ENCODE data around the gene KLHL36. TPM values are rescaled to one million over a fixed set of nuclear protein-coding genes. Genes with fewer than 3 reads are reported as not detected.
"Not testable (repeated sequence)": the region's sequence is repeated elsewhere in the genome, so short reads cannot be mapped to it uniquely, and the experiment has no call there.

The KLHL36 gene
- total RNA-seq, 1 donor from 2014 or later, result 36.9 TPM

- Mint-ChIP-seq H3K4me3 (no peak overlapping the region), H3K4me1 (peaks cover 16% of the 10 kb centered on the region), H3K27me3 (peaks cover 31% of the 10 kb centered on the region), H3K9me3 (no peaks in the 10 kb centered on the region), H3K27ac (no peak overlapping the region), H3K36me3 (ENCODE audit: low read depth) (no peaks in the 10 kb centered on the region)
- intact Hi-C loops (cut with micrococcal nuclease), result no loop called here
- DNase-seq, result no peak
Observed at GRCh38 chr16:84625556-84625955, 22.8 kb upstream of the KLHL36 start.

- Mint-ChIP-seq H3K4me3 (no peak overlapping the region), H3K27ac (no peak overlapping the region), H3K36me3 (ENCODE audit: low read depth) (no peaks in the 10 kb centered on the region), H3K9me3 (no peaks in the 10 kb centered on the region), H3K27me3 (peaks cover 39% of the 10 kb centered on the region), H3K4me1 (peaks cover 25% of the 10 kb centered on the region)
- intact Hi-C loops (cut with micrococcal nuclease), result no loop called here
- no peak for DNase-seq
Observed at GRCh38 chr16:84628226-84628731, 20.0 kb upstream of the KLHL36 start.

- Mint-ChIP-seq H3K4me1 (peaks cover 25% of the 10 kb centered on the region), H3K27ac (no peak overlapping the region), H3K4me3 (no peak overlapping the region), H3K27me3 (peaks cover 36% of the 10 kb centered on the region), H3K9me3 (no peaks in the 10 kb centered on the region), H3K36me3 (ENCODE audit: low read depth) (no peaks in the 10 kb centered on the region)
- DNase-seq, result peak; percentile 68
- intact Hi-C loops (cut with micrococcal nuclease), result no loop called here
Observed at GRCh38 chr16:84629580-84629979, 18.7 kb upstream of the KLHL36 start.

- Mint-ChIP-seq H3K27me3 (peaks cover 39% of the 10 kb centered on the region), H3K27ac (no peak overlapping the region)
Observed at GRCh38 chr16:84630009-84630408, 18.3 kb upstream of the KLHL36 start.

GRCh38 chr16:84630446-84631152 is 17.7 kb upstream of the KLHL36 start:
- Mint-ChIP-seq H3K4me3 (peak overlapping the region; percentile 24), H3K9me3 (no peaks in the 10 kb centered on the region), H3K27ac (peak overlapping the region; percentile 56), H3K36me3 (ENCODE audit: low read depth) (no peaks in the 10 kb centered on the region), H3K27me3 (peaks cover 41% of the 10 kb centered on the region), H3K4me1 (peaks cover 25% of the 10 kb centered on the region)
- intact Hi-C loops (cut with micrococcal nuclease), result no loop called here
- no peak for DNase-seq

More at GRCh38 chr16:84630009-84630408, 18.3 kb upstream of the KLHL36 start:
- Mint-ChIP-seq H3K36me3 (ENCODE audit: low read depth) (no peaks in the 10 kb centered on the region), H3K4me1 (peaks cover 25% of the 10 kb centered on the region), H3K4me3 (no peak overlapping the region), H3K9me3 (no peaks in the 10 kb centered on the region)
- intact Hi-C loops (cut with micrococcal nuclease), result no loop called here
- no peak for DNase-seq

- H3K27ac Mint-ChIP-seq, result peak overlapping the region; percentile 56
- intact Hi-C loops (cut with micrococcal nuclease), result no loop called here
- peak overlapping the region; percentile 24 for H3K4me3 Mint-ChIP-seq
- H3K9me3 Mint-ChIP-seq, result no peaks in the 10 kb centered on the region
- H3K27me3 Mint-ChIP-seq, result peaks cover 44% of the 10 kb centered on the region
- peak; percentile 66 for DNase-seq
- no peaks in the 10 kb centered on the region for H3K36me3 Mint-ChIP-seq (ENCODE audit: low read depth)
- H3K4me1 Mint-ChIP-seq, result peaks cover 25% of the 10 kb centered on the region
Observed at GRCh38 chr16:84631153-84631466, 17.2 kb upstream of the KLHL36 start.

- no peak for DNase-seq
- Mint-ChIP-seq H3K4me3 (peak overlapping the region; percentile 13), H3K4me1 (peaks cover 25% of the 10 kb centered on the region), H3K27me3 (peaks cover 41% of the 10 kb centered on the region), H3K9me3 (no peaks in the 10 kb centered on the region), H3K36me3 (ENCODE audit: low read depth) (no peaks in the 10 kb centered on the region), H3K27ac (no peak overlapping the region)
- intact Hi-C loops (cut with micrococcal nuclease), result no loop called here
Observed at GRCh38 chr16:84631886-84632285, 16.4 kb upstream of the KLHL36 start.

- H3K9me3 Mint-ChIP-seq; H3K4me3 Mint-ChIP-seq; intact Hi-C loops (cut with micrococcal nuclease); H3K36me3 Mint-ChIP-seq (ENCODE audit: low read depth); H3K27ac Mint-ChIP-seq; DNase-seq: not testable (repeated sequence)
- Mint-ChIP-seq H3K4me1 (peaks cover 30% of the 10 kb centered on the region), H3K27me3 (peaks cover 37% of the 10 kb centered on the region)
Observed at GRCh38 chr16:84632862-84633261, 15.4 kb upstream of the KLHL36 start.

- DNase-seq, result no peak
- intact Hi-C loops (cut with micrococcal nuclease), result no loop called here
- Mint-ChIP-seq H3K4me1 (peaks cover 36% of the 10 kb centered on the region), H3K27ac (no peak overlapping the region), H3K9me3 (no peaks in the 10 kb centered on the region), H3K36me3 (ENCODE audit: low read depth) (no peaks in the 10 kb centered on the region), H3K4me3 (no peak overlapping the region), H3K27me3 (peaks cover 33% of the 10 kb centered on the region)
Observed at GRCh38 chr16:84633622-84634021, 14.7 kb upstream of the KLHL36 start.

- Mint-ChIP-seq H3K27ac (no peak overlapping the region), H3K4me3 (no peak overlapping the region), H3K9me3 (no peaks in the 10 kb centered on the region), H3K27me3 (peaks cover 27% of the 10 kb centered on the region), H3K4me1 (peaks cover 40% of the 10 kb centered on the region), H3K36me3 (ENCODE audit: low read depth) (no peaks in the 10 kb centered on the region)
- no peak for DNase-seq
- intact Hi-C loops (cut with micrococcal nuclease), result no loop called here
Observed at GRCh38 chr16:84635702-84636101, 12.6 kb upstream of the KLHL36 start.

GRCh38 chr16:84637709-84638108 is 10.6 kb upstream of the KLHL36 start:
- Mint-ChIP-seq H3K4me1 (peaks cover 42% of the 10 kb centered on the region), H3K27me3 (peaks cover 19% of the 10 kb centered on the region), H3K4me3 (no peak overlapping the region), H3K27ac (no peak overlapping the region), H3K36me3 (ENCODE audit: low read depth) (no peaks in the 10 kb centered on the region), H3K9me3 (no peaks in the 10 kb centered on the region)
- no peak for DNase-seq
- intact Hi-C loops (cut with micrococcal nuclease), result no loop called here

- no peak overlapping the region for H3K4me3 Mint-ChIP-seq
- no peak overlapping the region for H3K27ac Mint-ChIP-seq
- peak; percentile 67 for DNase-seq
- no peaks in the 10 kb centered on the region for H3K9me3 Mint-ChIP-seq
- no peaks in the 10 kb centered on the region for H3K36me3 Mint-ChIP-seq (ENCODE audit: low read depth)
- peaks cover 42% of the 10 kb centered on the region for H3K4me1 Mint-ChIP-seq
- peaks cover 16% of the 10 kb centered on the region for H3K27me3 Mint-ChIP-seq
- intact Hi-C loops (cut with micrococcal nuclease), result no loop called here
Observed at GRCh38 chr16:84638231-84638806, 10.0 kb upstream of the KLHL36 start.

- DNase-seq, result no peak
- peaks cover 14% of the 10 kb centered on the region for H3K27me3 Mint-ChIP-seq
- no peak overlapping the region for H3K4me3 Mint-ChIP-seq
- no peaks in the 10 kb centered on the region for H3K36me3 Mint-ChIP-seq (ENCODE audit: low read depth)
- intact Hi-C loops (cut with micrococcal nuclease), result no loop called here
- no peak overlapping the region for H3K27ac Mint-ChIP-seq
- no peaks in the 10 kb centered on the region for H3K9me3 Mint-ChIP-seq
- H3K4me1 Mint-ChIP-seq, result peaks cover 39% of the 10 kb centered on the region
Observed at GRCh38 chr16:84640145-84640544, 8.2 kb upstream of the KLHL36 start.

- Mint-ChIP-seq H3K27me3 (peaks cover 19% of the 10 kb centered on the region), H3K36me3 (ENCODE audit: low read depth) (no peaks in the 10 kb centered on the region), H3K27ac (peak overlapping the region; percentile 71), H3K9me3 (no peaks in the 10 kb centered on the region), H3K4me1 (peaks cover 42% of the 10 kb centered on the region), H3K4me3 (peak overlapping the region; percentile 76)
- DNase-seq, result no peak
- intact Hi-C loops (cut with micrococcal nuclease), result no loop called here
Observed at GRCh38 chr16:84641643-84642358, 6.5 kb upstream of the KLHL36 start.

All from activated CD4-positive, alpha-beta T cell treated with anti-CD3 and anti-CD28 coated beads, Interleukin-2, amount 10 ng/mL, durations not matched to agents 24 days and 14 days (primary cell).